K562 (cell line): ENCODE measurements around the gene MZB1. TPM values are rescaled to one million over a fixed set of nuclear protein-coding genes. Genes with fewer than 3 reads are reported as not detected.

Experiments used
- ATF6 ChIP-seq: sonication (generic); formaldehyde crosslinking; IDR thresholded peaks from 2 replicates; pipeline ENCODE4 v1.4.0; 2020; ENCODE audit warnings: mild to moderate bottlenecking, missing genetic modification reagents
- DPF2 ChIP-seq: fragments of 450-650 bp; IDR thresholded peaks from 2 replicates; pipeline ENCODE4 v1.6.1; 2016
- E2F3 ChIP-seq: fragments of 250-450 bp; sonication (Bioruptor Pico); IDR thresholded peaks from 2 replicates; pipeline ENCODE4 v1.4.0; 2020; ENCODE audit warnings: mild to moderate bottlenecking
- FOXP1 ChIP-seq: sonication (generic); formaldehyde crosslinking; IDR thresholded peaks from 2 replicates; pipeline ENCODE4 v1.8.0; 2022; ENCODE audit warnings: mild to moderate bottlenecking, missing genetic modification reagents
- HEY1 ChIP-seq: fragments of 250-450 bp; sonication (Bioruptor Pico); IDR thresholded peaks from 2 replicates; pipeline ENCODE4 v1.5.0; 2020; ENCODE audit warnings: mild to moderate bottlenecking, moderate library complexity, borderline replicate concordance
- LCOR ChIP-seq: sonication (generic); formaldehyde crosslinking; IDR thresholded peaks from 2 replicates; pipeline ENCODE4 v1.8.0; 2022; ENCODE audit warnings: mild to moderate bottlenecking, missing genetic modification reagents
- STAT5A ChIP-seq: IDR thresholded peaks from 2 replicates; pipeline ENCODE4 v1.6.1; 2012; ENCODE audit warnings: low read length, inconsistent platforms, borderline replicate concordance
- TAL1 ChIP-seq: fragments of 450-650 bp; IDR thresholded peaks from 2 replicates; pipeline ENCODE4 v1.6.1; 2016; ENCODE audit warnings: mild to moderate bottlenecking
- TFAP4 ChIP-seq: sonication (generic); formaldehyde crosslinking; IDR thresholded peaks from 2 replicates; pipeline ENCODE4 v1.8.0; 2022; ENCODE audit warnings: missing genetic modification reagents, mild to moderate bottlenecking, moderate library complexity, borderline replicate concordance
- THRAP3 ChIP-seq: fragments of 450-650 bp; IDR thresholded peaks from 2 replicates; pipeline ENCODE4 v1.6.1; 2016; ENCODE audit warnings: mild to moderate bottlenecking, inconsistent platforms, borderline replicate concordance
- TOE1 ChIP-seq, 2 experiments: fragments of 450-650 bp in 1 of 2; sonication (generic) in 1 of 2; formaldehyde crosslinking in 1 of 2; IDR thresholded peaks; 2 replicates each; pipeline versions ENCODE4 v1.7.1 to v1.8.0; 2016 to 2022; ENCODE audit warnings: borderline replicate concordance in 2 of 2, mild to moderate bottlenecking in 2 of 2, antibody characterized with exemption in 1 of 2, inconsistent platforms in 1 of 2, low read depth in 1 of 2, missing genetic modification reagents in 1 of 2, moderate library complexity in 1 of 2
- ZBTB40 ChIP-seq, 2 experiments: fragments of 450-650 bp in 1 of 2; sonication (generic) in 1 of 2; formaldehyde crosslinking in 1 of 2; IDR thresholded peaks; 2 replicates each; pipeline versions ENCODE4 v1.7.1 to v1.9.0; 2016 to 2022; ENCODE audit warnings: inconsistent platforms in 1 of 2, mild to moderate bottlenecking in 1 of 2, missing genetic modification reagents in 1 of 2
- ZNF23 ChIP-seq: fragments of 250-450 bp; sonication (Bioruptor Pico); IDR thresholded peaks from 2 replicates; pipeline ENCODE4 v1.4.0; 2020; ENCODE audit warnings: mild to moderate bottlenecking
- ZNF239 ChIP-seq: fragments of 250-450 bp; sonication (Bioruptor Pico); IDR thresholded peaks from 2 replicates; pipeline ENCODE4 v1.4.0; 2020; ENCODE audit warnings: mild to moderate bottlenecking
- polyA plus RNA-seq, 8 experiments: library from polyadenylated mRNA; depleted of rRNA in 4 of 8; stranded (reverse) in 5 of 8; unstranded in 3 of 8; fragments of >200 nt; fragmentation: Nextera tagmentation in 2 of 8; fragmentation: Illumina TruSeq in 1 of 8; extraction: Ambion mirVana in 2 of 8; extraction: Trizol in 1 of 8; gene quantifications; 2 replicates each; pipeline versions ENCODE4 v1.2.1 to v1.2.3, GENCODE V29; 2011 to 2014; ENCODE audit warnings: inconsistent platforms in 1 of 8, missing spikeins in 1 of 8
- total RNA-seq, 7 experiments: library from RNA; depleted of rRNA in 6 of 7; stranded (reverse); fragments of >200 nt in 6 of 7; fragmentation: Illumina TruSeq in 2 of 7; extraction: Trizol in 2 of 7; gene quantifications; 2 replicates each; pipeline versions ENCODE4 v1.2.1 to v1.2.3, GENCODE V29; 2011 to 2021; ENCODE audit warnings: low replicate concordance in 1 of 7

MZB1 gene
- total and polyA plus RNA-seq, 9 of the 15 experiments (the other 6 are each of a cell fraction or from before 2014, with no cell fraction given), result 0.13 to 0.31 TPM; not detected in 7

- TF ChIP-seq ZBTB40 (IDR thresholded peaks at IDR 0.05), result 0 out of 2 replicates have a peak, but pooled peaks have one; percentile 38
- TF ChIP-seq ZBTB40 (CRISPR knock-in tag; IDR thresholded peaks at IDR 0.05), result no peak
- TF ChIP-seq TFAP4 (CRISPR knock-in tag), result peak; percentile 92
- TF ChIP-seq HEY1, result no peak
- no peak; the same call in 1 of the 2 replicates for TF ChIP-seq TAL1
- TF ChIP-seq TOE1 (IDR thresholded peaks at IDR 0.05; ENCODE audit: borderline replicate concordance), result 0 out of 2 replicates have a peak, but pooled peaks have one; percentile 39
- no peak for TF ChIP-seq TOE1 (CRISPR knock-in tag; IDR thresholded peaks at IDR 0.05; ENCODE audit: borderline replicate concordance, low read depth)
- TF ChIP-seq LCOR, result 0 out of 2 replicates have a peak, but pooled peaks have one; percentile 35
- TF ChIP-seq ZNF23 (CRISPR knock-in tag), result no peak
- TF ChIP-seq STAT5A, result no peak; the same call in 1 of the 2 replicates
- peak; percentile 22; the same call in 1 of the 2 replicates for TF ChIP-seq FOXP1 (CRISPR knock-in tag)
- TF ChIP-seq ZNF239 (CRISPR knock-in tag), result no peak
- peak; percentile 70; the same call in 1 of the 2 replicates for TF ChIP-seq DPF2
- TF ChIP-seq E2F3 (CRISPR knock-in tag), result 0 out of 2 replicates have a peak, but pooled peaks have one; percentile 41
- no peak for TF ChIP-seq THRAP3
- 0 out of 2 replicates have a peak, but pooled peaks have one; percentile 14 for TF ChIP-seq ATF6 (CRISPR knock-in tag)
Observed at GRCh38 chr5:139439013-139439903, 49.5 kb upstream of the MZB1 start, which contains the start of gene DNAJC18 (continued).
